Stimulated activated CD8-positive, alpha-beta memory T cell treated with anti-CD3 and anti-CD28 coated beads, Interleukin-7, amount 100 ng/mL, for 24 hours (primary cell): ENCODE results near the gene TMEM176A.
"Not testable (repeated sequence)": the region's sequence is repeated elsewhere in the genome, so short reads cannot be mapped to it uniquely, and the experiment has no call there.

Experiments
- DNase-seq: peaks from one replicate; pipeline ENCODE4 v3.0.0-alpha.2; 2020; ENCODE audit warnings: low read depth

TMEM176A gene, protein sequence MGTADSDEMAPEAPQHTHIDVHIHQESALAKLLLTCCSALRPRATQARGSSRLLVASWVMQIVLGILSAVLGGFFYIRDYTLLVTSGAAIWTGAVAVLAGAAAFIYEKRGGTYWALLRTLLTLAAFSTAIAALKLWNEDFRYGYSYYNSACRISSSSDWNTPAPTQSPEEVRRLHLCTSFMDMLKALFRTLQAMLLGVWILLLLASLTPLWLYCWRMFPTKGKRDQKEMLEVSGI

DNA sequence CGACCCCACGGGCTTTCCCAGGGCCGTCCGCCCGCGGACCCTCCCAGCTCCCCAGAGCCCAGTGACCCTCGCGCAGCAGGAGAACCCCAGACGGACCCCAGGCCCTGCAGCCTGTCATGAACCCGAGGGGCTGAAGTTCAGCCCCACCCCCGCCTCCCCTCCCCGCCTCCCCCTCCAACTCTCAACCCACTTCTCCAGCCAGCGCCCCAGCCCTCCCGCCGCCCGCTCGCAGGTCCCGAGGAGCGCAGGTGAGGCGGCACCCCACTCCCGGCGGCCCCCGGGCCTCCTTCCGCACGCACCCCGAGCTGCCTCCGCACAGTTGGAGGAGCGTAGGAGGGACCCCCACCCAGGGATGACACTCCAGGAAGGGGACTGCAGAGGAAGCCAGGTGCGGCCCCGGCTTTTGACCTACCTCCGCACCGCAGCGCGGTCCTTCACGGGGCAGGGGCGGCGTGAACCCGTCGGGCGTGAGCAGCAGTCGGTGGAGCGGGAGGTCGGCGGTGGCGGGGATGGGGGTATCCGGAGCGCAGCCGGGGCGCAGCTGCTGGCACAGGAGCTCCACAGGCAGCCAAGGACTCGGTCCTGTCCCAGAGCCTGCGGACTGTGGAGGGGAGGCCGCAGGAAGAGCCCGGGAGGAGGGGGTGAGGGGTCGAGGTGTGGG is at the start of gene TMEM176A:
Gene TMEM176A (plus strand): TSS at position 189 of the 661 bp plus-strand sequence. CDS start 782 bp downstream, outside the sequence.
- no peak for DNase-seq

DNA sequence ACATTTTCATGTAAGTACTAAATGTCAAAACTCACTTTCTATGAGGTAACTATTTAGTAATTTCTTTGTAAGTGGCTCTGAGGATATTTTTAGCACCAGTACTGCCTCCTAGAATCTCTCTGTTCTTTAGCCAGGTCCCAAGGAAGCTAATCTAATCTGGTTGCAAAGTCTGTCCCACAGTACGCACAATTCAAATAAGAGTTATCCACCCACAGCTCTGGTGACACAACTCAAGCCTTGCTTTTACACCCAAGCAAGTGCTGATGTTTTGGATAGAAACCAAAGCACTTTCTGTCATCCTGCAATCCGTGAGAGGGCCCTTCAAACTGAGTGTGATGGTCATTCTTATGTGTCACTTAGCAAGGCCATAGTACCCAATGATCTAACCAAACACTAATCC is 48.9 kb upstream of the TMEM176A start:
- no peak for DNase-seq

DNA sequence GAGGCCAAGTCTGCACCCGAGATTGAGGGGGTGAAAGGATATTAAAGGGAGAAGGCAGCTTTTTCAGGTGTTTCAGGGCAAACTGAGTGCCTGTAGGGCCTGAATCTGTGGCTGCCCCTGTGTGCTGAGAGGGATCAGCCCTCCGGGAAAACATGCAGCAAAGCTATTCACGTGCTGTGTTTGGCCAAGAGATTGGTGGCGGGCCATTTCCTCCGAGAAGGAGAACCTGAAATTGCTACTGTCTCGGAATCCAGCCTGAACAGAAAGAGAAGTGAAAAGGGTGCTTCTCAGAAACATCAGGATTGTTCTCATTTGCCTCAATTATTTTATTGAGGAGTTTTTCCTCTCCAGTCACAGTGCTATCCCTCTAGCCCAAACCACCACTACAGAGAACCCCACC is 47.3 kb upstream of the TMEM176A start:
- DNase-seq = no peak

DNA sequence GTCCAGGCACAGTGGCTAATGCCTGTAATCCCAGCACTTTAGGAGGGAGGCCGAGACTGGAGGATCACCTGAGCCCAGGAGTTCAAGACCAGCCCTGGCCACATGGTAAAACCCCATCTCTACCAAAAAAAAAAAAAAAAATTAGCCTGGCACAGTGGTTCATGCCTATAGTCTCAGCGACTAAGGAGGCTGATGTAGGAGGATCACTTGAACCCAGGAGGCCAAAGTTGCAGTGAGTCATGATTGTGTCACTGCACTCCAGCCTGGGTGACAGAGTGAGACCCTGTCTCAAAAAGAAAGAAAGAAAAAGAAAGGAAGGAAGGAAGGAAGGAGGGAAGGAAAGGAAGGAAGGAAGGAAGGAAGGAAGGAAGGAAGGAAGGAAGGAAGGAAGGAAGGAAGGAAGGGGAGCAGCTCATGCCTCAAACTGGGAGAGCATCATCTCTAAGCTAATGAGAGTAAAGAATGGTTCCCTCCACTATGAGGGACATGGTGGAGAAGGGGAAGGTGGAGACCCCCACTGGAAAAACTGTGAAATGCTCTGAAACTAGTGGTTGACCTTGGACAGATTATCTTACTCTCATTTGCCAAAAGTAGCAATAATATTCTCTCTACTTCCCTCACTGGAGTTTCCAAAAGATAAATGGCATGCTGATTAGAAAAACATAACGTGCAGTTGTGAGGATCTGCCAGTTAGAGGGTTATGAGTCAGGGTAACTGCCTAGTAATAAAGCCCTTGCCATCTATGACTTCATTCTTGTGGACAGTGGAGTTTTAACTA is 46.6 kb upstream of the TMEM176A start:
- DNase-seq = no peak

DNA sequence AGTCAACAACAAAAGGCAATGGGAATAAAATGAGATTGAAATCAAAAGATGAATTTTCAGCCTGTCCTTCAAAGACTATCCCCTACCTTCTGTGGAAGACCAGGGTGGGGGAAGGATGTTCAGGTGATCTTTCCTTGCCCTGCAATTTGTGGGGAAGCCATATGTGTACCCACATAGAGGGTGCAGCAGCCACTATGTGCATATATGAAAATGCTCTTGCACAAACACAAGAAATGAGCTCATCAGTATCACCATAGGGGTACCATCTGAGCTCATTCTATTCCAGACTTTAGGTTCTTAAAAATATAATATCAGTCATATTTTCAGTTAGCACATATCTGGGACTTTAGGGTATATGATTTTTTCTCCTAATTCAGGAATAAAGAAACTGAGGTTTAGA is 45.6 kb upstream of the TMEM176A start:
- DNase-seq = no peak

DNA sequence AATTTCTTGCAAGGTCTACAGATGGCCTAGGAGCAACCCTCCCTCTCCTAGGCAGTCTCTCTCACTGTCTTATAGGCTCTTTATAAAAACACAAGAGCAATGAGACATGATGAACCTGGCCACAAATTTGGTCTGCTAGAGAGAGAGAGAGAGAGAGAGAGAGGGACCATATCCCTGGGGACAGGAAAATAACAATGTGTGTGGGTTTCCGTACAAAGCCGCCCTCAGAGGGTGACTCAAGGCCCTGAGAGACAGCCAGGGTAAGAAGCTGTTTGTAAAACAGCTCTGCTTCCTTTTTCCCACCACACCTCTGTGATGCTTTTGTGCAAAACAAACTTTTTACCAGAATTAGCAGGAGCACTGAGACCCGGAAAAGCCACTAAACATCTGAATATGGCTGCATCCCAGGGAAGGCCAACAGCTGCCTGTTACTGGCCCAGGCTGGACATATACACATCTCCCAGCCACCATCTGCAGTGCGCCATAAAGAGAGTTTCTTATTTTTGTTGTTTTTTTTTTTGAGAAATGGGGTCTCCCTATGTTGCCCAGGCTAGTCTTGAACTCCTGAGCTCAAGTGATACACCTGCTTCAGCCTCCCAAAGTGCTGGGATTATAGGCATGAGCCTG is 45.0 kb upstream of the TMEM176A start:
- no peak for DNase-seq

DNA sequence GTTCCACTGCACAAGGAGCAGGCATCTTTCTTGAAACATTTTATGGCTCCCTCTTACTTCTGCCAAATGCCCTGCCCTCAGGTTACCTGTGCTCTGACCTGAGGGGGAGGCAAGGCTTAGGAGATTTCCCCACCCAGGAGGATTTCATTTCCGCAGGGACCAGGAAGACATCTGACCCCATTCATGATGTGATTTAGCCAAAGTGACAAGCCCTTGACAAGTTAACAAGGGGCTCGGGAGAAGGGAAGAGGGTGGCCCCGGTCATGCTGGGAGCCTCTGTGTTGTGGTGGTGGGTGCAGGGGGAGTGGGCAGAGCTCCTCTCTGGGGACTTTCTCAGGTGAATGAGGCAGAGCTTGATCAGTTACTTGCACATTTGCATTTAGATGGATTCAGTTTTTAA is 44.4 kb upstream of the TMEM176A start:
- DNase-seq = no peak

DNA sequence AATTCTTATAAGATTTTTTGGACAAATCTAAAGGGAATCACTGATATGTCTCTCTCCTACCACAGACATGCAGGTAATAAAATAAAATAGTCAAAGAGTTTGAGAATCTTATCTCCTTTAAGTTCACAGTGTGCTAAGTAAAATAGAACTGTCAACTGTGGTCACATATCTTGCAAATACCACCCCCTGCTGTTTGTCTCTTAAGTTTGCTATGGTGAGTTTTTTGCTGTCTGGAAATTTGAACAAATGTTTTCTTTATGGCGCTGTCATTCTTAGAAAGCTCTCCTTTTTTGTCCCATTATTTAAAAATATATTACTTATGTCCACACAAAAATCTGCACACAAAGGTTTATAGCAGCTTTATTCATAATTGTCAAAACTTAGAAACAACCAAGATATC is 43.7 kb upstream of the TMEM176A start:
- no peak for DNase-seq

DNA sequence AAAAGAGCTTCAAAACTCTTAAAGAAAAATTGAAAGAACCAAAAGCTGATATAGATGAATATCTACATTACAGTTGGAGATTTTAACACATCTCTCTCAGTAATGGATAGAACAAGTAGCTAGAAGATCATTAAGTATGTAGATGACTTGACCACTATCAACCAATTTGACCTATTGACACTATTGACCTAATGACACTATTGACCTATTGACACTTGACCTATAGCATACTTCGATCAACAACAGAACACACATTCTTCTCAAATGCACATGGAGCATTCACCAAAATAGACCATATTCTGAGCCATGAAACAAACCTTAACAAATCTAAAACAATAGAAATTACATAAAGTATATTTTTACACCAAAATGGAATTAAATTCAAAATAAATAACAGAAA is 41.1 kb upstream of the TMEM176A start:
- no peak for DNase-seq

DNA sequence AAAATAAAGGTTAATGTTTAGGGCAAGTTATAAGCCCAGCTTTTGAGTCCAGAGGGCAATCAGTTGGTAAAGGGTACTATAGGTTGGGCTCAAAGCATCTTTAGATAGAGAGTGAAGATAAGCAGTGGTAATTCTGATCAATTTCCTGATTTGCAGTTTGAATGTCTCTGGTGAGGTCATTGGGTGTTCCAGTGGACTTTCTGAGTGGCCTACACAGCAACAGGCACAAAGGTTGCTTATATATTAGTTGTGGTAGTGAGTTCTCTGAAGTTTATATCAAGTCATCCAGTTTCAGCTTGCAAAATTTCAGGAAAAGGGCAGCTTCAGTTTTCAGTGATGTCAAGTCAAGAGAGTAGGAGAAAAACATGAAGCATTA is 34.2 kb upstream of the TMEM176A start:
- no peak for DNase-seq

DNA sequence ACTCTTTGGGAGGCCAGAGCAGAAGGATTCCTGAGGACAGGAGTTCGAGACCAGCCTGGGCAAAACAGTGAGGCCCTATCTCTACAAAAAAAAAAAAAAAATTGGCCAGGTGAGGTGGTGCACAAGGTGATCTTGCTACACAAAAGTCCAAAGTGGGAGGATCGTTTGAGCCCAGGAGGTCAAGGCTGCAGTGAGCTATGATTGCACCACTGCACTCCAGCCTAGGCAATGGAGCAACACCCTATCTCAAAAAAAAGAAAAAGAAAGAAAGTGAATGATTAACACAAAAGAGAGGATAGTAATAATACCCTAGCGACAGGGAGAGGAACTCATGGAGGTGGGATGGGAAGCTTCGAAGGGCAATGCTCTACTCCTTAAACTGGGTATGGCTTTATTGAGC is 30.8 kb upstream of the TMEM176A start:
- no peak for DNase-seq

DNA sequence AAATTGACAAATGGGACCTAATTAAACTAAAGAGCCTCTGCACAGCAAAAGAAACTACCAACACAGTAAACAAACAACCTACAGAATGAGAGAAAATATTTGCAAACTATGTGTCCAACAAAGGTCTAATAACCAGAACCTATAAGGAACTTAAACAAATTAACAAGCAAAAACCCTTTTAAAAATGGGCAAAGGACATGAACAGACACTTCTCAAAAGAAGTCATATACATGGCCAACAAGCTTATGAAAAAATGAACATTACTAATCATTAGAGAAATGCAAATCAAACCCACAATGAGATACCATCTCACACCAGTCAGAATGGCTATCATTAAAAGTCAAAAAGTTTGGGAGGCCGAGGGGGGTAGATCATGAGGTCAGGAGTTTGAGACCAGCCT is 26.4 kb upstream of the TMEM176A start:
- not testable (repeated sequence) for DNase-seq

DNA sequence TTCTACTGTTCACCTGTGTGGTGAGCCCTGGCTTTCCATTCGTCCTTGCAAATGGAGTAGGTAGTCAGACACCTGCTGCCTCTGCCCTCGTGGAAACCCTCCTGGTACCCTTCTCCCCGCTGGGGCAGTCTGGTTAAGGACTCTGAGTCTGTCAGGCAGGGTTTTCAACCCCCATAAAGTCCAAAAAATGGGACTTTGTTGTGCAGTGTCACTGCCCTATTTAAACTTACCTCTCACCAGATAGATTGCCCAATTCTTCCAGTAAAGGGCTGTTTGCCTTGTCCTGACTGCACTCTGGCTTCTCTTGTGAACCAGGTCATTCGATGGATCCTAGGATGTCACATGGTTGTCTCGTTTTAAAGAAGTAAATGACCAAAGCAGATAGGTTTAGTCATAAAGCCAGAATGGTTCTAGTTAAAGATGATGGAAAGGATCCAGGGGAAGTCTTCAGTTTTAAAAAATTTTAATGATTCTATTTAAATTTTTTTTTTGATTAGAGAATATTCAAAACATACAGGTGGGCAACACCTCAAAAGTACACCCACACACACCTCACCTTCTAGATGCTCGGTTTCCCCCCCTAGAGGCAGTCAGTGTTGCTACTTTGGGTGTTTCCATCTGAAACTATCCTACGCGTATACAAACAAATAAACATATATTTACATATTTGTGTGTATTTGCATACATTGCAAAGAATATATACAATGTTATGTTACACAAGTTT is 22.4 kb upstream of the TMEM176A start:
- DNase-seq = no peak

DNA sequence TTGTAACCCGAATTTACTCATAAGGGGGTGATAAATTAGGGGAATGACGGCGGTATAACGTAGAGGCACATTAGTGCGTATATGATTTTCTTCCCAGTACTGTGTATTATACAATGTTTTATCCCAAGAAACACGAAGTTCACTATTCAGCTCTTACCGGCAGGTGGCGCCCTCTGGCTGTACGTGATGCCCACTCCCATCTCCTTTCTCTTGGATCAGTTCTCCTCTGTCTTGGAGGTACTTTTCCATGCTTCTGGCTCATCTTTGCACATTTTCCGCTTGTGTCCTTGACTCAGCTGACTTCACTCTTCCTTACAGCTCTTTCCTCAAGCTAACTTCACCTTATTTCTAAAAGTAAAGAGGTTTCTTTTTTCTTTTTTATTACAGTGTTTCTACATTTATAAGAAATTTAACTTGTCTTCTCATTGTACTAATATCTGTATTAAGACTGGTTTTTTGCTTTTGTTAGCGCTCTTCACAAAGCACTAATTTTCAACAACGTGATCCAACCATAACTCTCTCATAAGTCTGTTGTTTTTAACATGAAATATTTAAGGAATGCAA is 21.7 kb upstream of the TMEM176A start:
- DNase-seq = peak; percentile 53

DNA sequence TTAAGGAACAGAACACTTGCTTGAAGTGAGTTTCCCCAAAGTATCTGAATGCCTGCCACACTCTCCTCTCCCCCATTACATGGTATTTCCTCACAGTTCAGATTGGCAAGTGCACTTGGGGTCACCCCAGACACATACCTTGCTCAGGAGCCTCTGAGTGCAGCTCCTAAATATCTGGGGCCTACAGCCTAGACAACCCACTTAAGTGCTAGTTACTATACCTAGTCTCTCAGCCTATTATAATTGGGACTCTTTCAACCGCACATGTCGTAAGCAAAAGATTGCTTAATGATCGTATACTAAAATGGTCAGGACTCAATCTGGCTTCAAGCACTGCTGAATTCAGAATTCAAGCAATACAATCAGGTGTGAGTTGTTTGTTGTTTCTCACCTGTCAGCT is 20.3 kb upstream of the TMEM176A start:
- DNase-seq = no peak

DNA sequence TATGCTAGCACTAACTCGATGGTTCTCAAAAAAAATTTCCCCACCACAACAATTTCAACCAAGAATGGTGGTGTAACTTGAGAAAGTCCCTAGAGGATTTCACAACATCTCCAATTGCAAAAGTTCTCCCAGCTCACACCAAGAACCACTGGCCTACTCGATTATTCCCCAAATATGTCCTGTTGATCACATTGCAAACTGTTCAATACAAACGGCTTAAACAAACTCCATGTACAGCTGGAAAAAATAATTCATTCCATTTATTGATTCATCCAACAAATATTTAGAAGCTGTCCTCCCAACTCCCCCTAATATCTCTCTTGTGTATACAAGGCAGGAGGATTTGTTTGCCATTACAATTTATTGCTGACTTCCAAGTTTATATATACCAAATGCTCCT is 19.5 kb upstream of the TMEM176A start:
- DNase-seq = no peak

DNA sequence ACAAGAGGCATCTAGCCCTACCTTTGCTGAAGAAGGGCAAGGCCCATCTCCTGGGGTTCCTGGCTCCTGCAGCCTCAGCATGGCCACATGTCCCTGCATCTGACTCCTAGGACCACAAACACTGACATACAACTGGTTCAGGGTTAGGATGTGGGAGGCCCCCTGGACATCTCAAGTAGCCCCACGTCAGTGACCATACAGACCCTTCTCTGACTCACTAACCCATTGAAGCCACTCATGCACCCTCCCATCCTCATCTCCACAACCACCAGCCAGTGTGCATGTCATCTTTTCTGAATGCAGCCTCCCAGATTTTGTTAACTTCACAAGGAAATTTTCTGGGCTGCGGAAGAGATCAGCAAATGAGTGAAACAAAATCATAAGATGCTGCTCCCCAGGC is 18.6 kb upstream of the TMEM176A start:
- no peak for DNase-seq

DNA sequence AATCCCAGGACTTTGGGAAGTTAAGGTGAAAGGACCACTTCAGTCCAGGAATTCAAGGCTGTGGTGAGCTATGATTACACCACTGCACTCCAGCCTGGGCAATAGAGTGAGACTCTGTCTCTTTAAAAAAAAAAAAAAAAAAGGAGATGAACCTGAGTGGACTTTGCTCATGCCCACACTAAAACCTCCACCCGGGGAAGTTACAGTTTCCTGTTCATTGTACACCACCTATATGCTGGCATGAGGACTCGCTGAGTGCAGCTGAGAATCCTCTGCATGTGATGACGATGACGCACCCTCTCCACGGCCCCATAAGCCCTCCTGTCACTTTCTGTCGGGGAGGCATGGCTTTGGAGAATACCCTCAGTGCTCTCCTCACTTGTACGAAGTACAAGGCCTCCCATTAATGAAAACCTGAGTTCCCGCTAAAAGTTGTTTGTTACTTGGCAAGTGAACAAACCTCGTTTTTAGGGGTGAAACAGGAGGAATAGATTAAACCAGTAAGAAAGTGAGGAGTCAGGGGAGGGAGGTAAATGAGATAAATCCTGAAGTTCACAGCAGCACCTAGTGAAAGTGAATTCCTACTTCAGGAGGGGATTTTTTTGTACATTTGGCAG is 16.3 kb upstream of the TMEM176A start:
- DNase-seq = no peak

DNA sequence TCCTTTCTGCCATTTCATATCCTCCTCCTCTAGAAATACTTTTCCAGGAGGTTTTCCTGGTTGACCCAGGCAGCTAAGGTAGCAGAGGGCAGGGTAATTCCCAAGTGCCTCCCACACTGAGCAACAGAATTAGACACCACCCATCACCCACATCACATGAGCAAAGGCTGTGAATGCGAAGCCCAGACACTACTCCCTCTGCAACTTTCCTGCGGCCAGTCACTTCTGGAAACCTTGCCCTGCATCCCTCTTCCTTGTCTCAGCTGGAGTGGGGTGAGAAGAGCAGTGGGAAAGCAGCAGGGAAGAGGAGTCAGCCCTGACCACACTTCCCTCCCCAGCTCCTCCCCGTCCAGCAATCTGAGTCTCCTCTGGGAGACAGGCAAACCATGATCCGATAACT is 15.6 kb upstream of the TMEM176A start:
- no peak for DNase-seq

DNA sequence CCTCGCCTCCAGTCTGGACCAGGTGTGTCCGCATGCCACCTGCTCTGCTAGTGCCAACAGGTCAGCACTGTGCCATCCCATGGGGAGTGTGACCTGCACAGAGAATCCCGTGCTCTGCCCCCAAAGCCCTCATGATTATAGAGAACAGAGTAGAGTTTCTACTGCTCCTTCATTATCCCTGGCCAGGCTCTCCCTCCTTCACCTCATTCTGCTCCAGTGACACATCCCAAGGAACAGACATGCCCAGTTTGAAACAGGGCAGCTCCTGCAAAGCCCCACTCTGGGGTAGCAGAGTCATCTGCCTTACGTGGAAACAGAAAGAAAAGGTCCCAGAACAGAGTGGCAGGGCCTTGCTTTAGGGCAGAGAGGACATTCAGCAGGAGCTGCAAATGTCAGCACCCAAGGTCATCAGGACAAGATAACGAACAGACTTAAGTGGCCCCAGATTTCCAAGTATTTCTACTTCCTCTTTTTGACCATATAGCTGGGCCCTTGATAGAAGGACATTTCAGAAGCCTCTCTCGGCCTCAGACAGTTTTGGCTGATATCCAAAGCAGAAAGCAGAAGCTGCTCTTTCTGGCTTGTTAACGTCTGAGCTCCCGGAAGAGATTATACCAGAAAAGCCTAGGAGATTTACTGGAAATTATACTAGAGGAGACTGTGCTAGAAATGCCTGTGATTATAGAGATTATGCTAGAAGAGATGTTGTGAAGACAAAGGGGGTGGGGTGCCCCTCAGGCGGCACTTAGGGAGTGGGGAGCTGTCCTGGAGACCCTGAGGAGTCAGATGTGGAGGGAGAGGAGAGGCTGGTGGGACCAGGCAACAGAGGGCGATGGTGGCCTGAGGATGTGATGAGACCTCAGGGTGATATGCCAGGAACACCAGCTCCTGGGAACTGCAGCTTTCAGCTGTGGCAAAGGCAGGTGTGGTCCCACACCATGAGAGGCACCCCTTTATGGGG is 13.0 kb upstream of the TMEM176A start:
- DNase-seq = no peak
